ENCODE results near the gene JUND.

GRCh38 chr19:18290302-18291018 lies 9.0 kb upstream of the JUND start:
- no peak for TF ChIP-seq GATA3 (IDR thresholded peaks at IDR 0.05; ENCODE audit: low read depth, low read length)
- TF ChIP-seq GATA2 (IDR thresholded peaks at IDR 0.05; ENCODE audit: low read depth, low read length): no peak
